Mesenchymal stem cell (in vitro differentiated cells and primary cell): ENCODE measurements around the gene TRAIP.

Source experiments
- DNase-seq: peaks from one replicate; pipeline ENCODE4 v3.0.0-alpha.2; 2013
- H2AFZ ChIP-seq: one replicate; pipeline ENCODE4 v1.6.1; 2013; ENCODE audit warnings: low read depth, mild to moderate bottlenecking, control low read depth, inconsistent platforms, low read length, moderate library complexity
- H2AK5ac ChIP-seq: 2 replicates; pipeline ENCODE4 v1.6.1; 2013; ENCODE audit warnings: low read length, moderate library complexity, mild to moderate bottlenecking, inconsistent platforms; ENCODE audit not compliant: severe bottlenecking
- H2BK120ac ChIP-seq: one replicate; pipeline ENCODE4 v1.6.1; 2013; ENCODE audit warnings: low read depth, mild to moderate bottlenecking, inconsistent platforms, low read length, moderate library complexity
- H2BK12ac ChIP-seq, 2 experiments: one replicate each; pipeline ENCODE4 v1.6.1; 2013; ENCODE audit warnings: inconsistent platforms in 2 of 2, low read length in 2 of 2, mild to moderate bottlenecking in 2 of 2, moderate library complexity in 2 of 2, control low read depth in 1 of 2
- H2BK15ac ChIP-seq: one replicate; pipeline ENCODE4 v1.6.1; 2013; ENCODE audit warnings: mild to moderate bottlenecking, low read depth, inconsistent platforms; ENCODE audit not compliant: poor library complexity, severe bottlenecking
- H2BK5ac ChIP-seq: 2 replicates; pipeline ENCODE4 v1.6.1; 2013; ENCODE audit warnings: low read depth, mild to moderate bottlenecking, low read length, control low read depth, inconsistent platforms; ENCODE audit not compliant: poor library complexity, severe bottlenecking
- H3K14ac ChIP-seq, 2 experiments: one replicate each; pipeline ENCODE4 v1.6.1; 2013; ENCODE audit warnings: inconsistent platforms in 2 of 2, low read length in 2 of 2, control low read depth in 1 of 2, mild to moderate bottlenecking in 1 of 2, moderate library complexity in 1 of 2
- H3K18ac ChIP-seq, 2 experiments: one replicate each; pipeline ENCODE4 v1.6.1; 2013; ENCODE audit warnings: inconsistent platforms in 2 of 2, low read length in 2 of 2, control low read depth in 1 of 2, low read depth in 1 of 2, mild to moderate bottlenecking in 1 of 2
- H3K23ac ChIP-seq, 2 experiments: one replicate each; pipeline ENCODE4 v1.6.1; 2013; ENCODE audit warnings: inconsistent platforms in 2 of 2, low read length in 2 of 2, mild to moderate bottlenecking in 2 of 2, moderate library complexity in 2 of 2, control low read depth in 1 of 2
- H3K27ac ChIP-seq: 2 replicates; pipeline ENCODE4 v1.5.1; 2013; ENCODE audit warnings: mild to moderate bottlenecking, moderate library complexity, low read length, control low read depth, inconsistent platforms; ENCODE audit not compliant: poor library complexity, severe bottlenecking
- H3K27me3 ChIP-seq, 2 experiments: 2 replicates each; pipeline versions ENCODE4 v1.6.1 to v1.7.0; 2013; ENCODE audit warnings: low read length in 2 of 2, mild to moderate bottlenecking in 2 of 2, moderate library complexity in 2 of 2, control low read depth in 1 of 2, inconsistent platforms in 1 of 2; ENCODE audit not compliant: control insufficient read depth in 1 of 2, insufficient read depth in 1 of 2
- H3K36me3 ChIP-seq, 2 experiments: 2 replicates each; pipeline versions ENCODE4 v1.6.1 to v1.7.0; 2013; ENCODE audit warnings: low read length in 2 of 2, control low read depth in 1 of 2, inconsistent platforms in 1 of 2, low read depth in 1 of 2, mild to moderate bottlenecking in 1 of 2; ENCODE audit not compliant: insufficient read depth in 2 of 2, control insufficient read depth in 1 of 2
- H3K4ac ChIP-seq, 2 experiments: one replicate each; pipeline ENCODE4 v1.6.1; 2013; ENCODE audit warnings: inconsistent platforms in 2 of 2, low read length in 2 of 2, mild to moderate bottlenecking in 2 of 2, moderate library complexity in 2 of 2, control low read depth in 1 of 2, low read depth in 1 of 2
- H3K4me1 ChIP-seq: 2 replicates; pipeline ENCODE4 v1.6.1; 2013; ENCODE audit warnings: low read depth, low read length, control low read depth; ENCODE audit not compliant: control insufficient read depth, insufficient read depth
- H3K4me2 ChIP-seq: 2 replicates; pipeline ENCODE4 v1.6.1; 2013; ENCODE audit warnings: low read length, mild to moderate bottlenecking, inconsistent platforms; ENCODE audit not compliant: poor library complexity, severe bottlenecking
- H3K4me3 ChIP-seq, 2 experiments: 2 replicates each; pipeline versions ENCODE4 v1.5.1 to v1.7.0; 2013; ENCODE audit warnings: low read length in 2 of 2, mild to moderate bottlenecking in 2 of 2, control low read depth in 1 of 2, low read depth in 1 of 2; ENCODE audit not compliant: insufficient read depth in 1 of 2
- H3K79me1 ChIP-seq: replicated peaks from 2 replicates; pipeline ENCODE4 v1.6.1; 2013; ENCODE audit warnings: mild to moderate bottlenecking, control low read depth, low read length, inconsistent platforms; ENCODE audit not compliant: poor library complexity, severe bottlenecking
- H3K9ac ChIP-seq: 2 replicates; pipeline ENCODE4 v1.7.0; 2013; ENCODE audit warnings: mild to moderate bottlenecking, low read length, moderate library complexity
- H3K9me3 ChIP-seq: 2 replicates; pipeline ENCODE4 v1.7.0; 2013; ENCODE audit warnings: mild to moderate bottlenecking, low read length; ENCODE audit not compliant: control insufficient read depth
- H4K8ac ChIP-seq: one replicate; pipeline ENCODE4 v1.6.1; 2013; ENCODE audit warnings: inconsistent platforms, mild to moderate bottlenecking, low read length, moderate library complexity
- H4K91ac ChIP-seq: one replicate; pipeline ENCODE4 v1.6.1; 2013; ENCODE audit warnings: mild to moderate bottlenecking, low read length, inconsistent platforms
- WGBS: methylation state at CpG from one replicate; pipeline ENCODE4 v1.1.7; 2013; ENCODE audit warnings: mixed read lengths; 5-methylcytosine and 5-hydroxymethylcytosine counted together

Gene TRAIP

DNA sequence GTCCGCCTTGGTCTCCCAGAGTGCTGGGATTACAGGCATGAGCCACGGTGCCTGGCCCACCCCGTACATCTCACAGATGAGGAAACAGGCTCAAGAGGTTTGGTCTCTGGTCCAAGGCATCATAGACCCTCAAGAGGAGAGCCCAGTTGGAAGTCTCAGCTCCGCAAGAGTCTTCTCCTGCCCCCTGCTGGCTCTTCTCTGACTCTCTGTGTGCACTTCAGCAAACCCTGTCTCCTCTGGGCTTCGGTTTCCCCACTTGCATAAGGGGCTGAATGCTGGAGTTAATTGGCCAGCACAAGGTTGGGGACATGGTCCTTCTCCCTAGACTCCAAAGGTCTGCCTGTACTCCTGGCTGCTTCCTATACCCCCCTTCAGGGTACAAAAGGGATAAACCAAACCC, 43.5 kb upstream of the TRAIP start:
- WGBS, result 55% methylated on average over 5 of the region's 5 CpGs

DNA sequence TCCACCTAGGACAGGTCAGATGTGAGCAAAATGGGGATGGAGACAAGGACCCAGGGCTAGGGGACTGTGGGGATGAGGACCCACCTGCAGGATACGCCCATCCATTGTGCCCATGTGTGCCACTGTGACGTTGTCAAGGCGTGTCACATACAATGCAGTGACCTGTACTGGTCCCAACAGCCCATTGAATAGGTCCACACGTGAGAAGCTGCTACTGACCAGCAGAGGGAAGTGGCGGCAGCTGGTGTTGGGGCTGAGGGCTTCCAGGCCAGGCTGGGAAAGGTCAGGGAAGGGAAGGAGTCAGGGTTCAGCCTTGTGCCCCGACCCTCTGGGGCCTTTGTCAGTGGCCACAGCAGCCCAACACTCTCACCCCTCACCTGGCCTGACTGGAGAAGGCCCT, 42.6 kb upstream of the TRAIP start:
- Histone ChIP-seq H3K23ac (no peak overlapping the region), H3K4ac (no peak overlapping the region), H3K36me3 (no peaks in the 10 kb centered on the region), H2BK12ac (no peak overlapping the region), H2AFZ (no peak overlapping the region), H3K9ac (no peak overlapping the region), H3K4me2 (no peak overlapping the region), H4K8ac (no peak overlapping the region), H4K91ac (peak overlapping the region; percentile 13), H3K4me3 (no peak overlapping the region), H3K27ac (no peak overlapping the region), H3K9me3 (no peaks in the 10 kb centered on the region), H2BK5ac (no peak overlapping the region), H2BK120ac (no peak overlapping the region), H3K79me1 (no peaks in the 10 kb centered on the region), H3K14ac (no peak overlapping the region), H3K27me3 (peaks cover 7 to 14% of the 10 kb centered on the region in 2 experiments), H3K18ac (no peak overlapping the region), H2AK5ac (no peak overlapping the region), H3K4me1 (peaks cover 12% of the 10 kb centered on the region), H2BK15ac (no peak overlapping the region)
- 66% methylated on average over 6 of the region's 6 CpGs for WGBS
- no peak for DNase-seq

More for the DNA sequence above, 43.5 kb upstream of the TRAIP start:
- Histone ChIP-seq H2BK5ac (no peak overlapping the region), H2AFZ (no peak overlapping the region), H4K91ac (no peak overlapping the region), H3K4me1 (peaks cover 13% of the 10 kb centered on the region), H3K9ac (no peak overlapping the region), H3K27me3 (peaks cover 7 to 14% of the 10 kb centered on the region in 2 experiments), H3K14ac (no peak overlapping the region), H3K23ac (no peak overlapping the region), H2AK5ac (no peak overlapping the region), H3K9me3 (no peaks in the 10 kb centered on the region), H2BK15ac (no peak overlapping the region), H2BK120ac (no peak overlapping the region), H4K8ac (no peak overlapping the region), H3K27ac (no peak overlapping the region), H2BK12ac (no peak overlapping the region), H3K4me2 (no peak overlapping the region), H3K4me3 (no peak overlapping the region), H3K79me1 (no peaks in the 10 kb centered on the region), H3K4ac (no peak overlapping the region), H3K36me3 (no peaks in the 10 kb centered on the region), H3K18ac (no peak overlapping the region)
- no peak for DNase-seq

DNA sequence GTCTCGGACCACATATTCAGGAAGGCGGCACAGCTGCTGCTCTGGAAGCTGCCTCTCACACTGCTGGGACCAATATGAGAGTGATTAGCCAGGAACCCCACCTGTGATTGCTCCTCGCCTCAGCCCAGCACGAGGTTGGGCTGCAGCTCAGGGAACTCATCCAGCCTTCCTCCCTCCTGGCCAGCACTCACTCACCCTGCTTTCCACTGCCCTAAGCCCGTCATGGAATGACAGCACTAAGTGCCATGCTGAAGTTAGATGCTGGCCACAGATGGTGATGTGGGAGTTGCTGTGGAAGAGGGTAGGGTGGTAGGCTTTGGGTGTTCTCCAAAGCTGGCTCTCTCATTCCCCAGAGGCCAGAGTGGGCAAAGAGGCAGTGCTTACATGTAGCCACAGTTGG, 40.0 kb upstream of the TRAIP start:
- WGBS, result 82% methylated on average over 5 of the region's 5 CpGs
- H2BK12ac ChIP-seq, result no peak overlapping the region
- no peak overlapping the region for H3K9ac ChIP-seq
- H2BK5ac ChIP-seq, result no peak overlapping the region
- no peak overlapping the region for H2BK120ac ChIP-seq
- DNase-seq, result no peak
- H3K14ac ChIP-seq, result no peak overlapping the region
- H2AK5ac ChIP-seq, result no peak overlapping the region
- H3K4me3 ChIP-seq, result no peak overlapping the region
- H3K27me3 ChIP-seq, result peaks cover 7 to 14% of the 10 kb centered on the region in 2 experiments
- H3K18ac ChIP-seq, result no peak overlapping the region
- H2AFZ ChIP-seq, result no peak overlapping the region
- H2BK15ac ChIP-seq, result no peak overlapping the region
- no peaks in the 10 kb centered on the region for H3K9me3 ChIP-seq
- no peaks in the 10 kb centered on the region for H3K79me1 ChIP-seq
- no peak overlapping the region for H3K23ac ChIP-seq
- H3K27ac ChIP-seq, result no peak overlapping the region
- H3K4me2 ChIP-seq, result no peak overlapping the region
- H4K91ac ChIP-seq, result peak overlapping the region; percentile 18
- H4K8ac ChIP-seq, result peak overlapping the region; percentile 46
- H3K4me1 ChIP-seq, result peaks cover 6% of the 10 kb centered on the region
- H3K4ac ChIP-seq, result no peak overlapping the region
- H3K36me3 ChIP-seq, result no peaks in the 10 kb centered on the region

DNA sequence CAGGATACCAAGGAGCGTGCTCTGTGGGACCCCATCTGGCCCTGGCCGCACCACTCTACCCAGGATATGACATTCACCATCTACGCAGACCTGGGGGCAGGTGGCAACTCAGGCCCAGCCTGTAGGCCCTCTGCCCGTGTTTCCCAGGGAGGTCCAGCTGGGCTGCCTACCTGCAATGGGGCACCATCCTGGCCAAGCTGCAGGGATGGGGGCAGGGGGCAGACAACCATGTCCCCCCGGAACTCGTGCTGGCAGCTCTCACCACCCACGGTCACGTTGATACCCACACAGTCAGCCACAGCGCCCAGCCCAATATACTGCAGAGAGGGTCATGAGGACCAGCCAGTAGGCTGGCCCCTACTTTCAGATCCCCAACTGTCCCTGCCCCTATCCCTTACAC, 39.4 kb upstream of the TRAIP start:
- no peak for DNase-seq
- Histone ChIP-seq H3K18ac (no peak overlapping the region), H3K4ac (no peak overlapping the region), H3K14ac (no peak overlapping the region), H3K4me3 (no peak overlapping the region), H2BK15ac (no peak overlapping the region), H2AFZ (no peak overlapping the region), H2BK5ac (no peak overlapping the region), H3K4me1 (peaks cover 4% of the 10 kb centered on the region), H3K27me3 (peaks cover 7 to 14% of the 10 kb centered on the region in 2 experiments), H2AK5ac (no peak overlapping the region), H4K8ac (no peak overlapping the region), H4K91ac (peak overlapping the region; percentile 62), H3K23ac (no peak overlapping the region), H3K79me1 (no peaks in the 10 kb centered on the region), H3K9ac (no peak overlapping the region), H3K27ac (no peak overlapping the region), H3K36me3 (no peaks in the 10 kb centered on the region), H2BK120ac (no peak overlapping the region), H2BK12ac (no peak overlapping the region), H3K9me3 (no peaks in the 10 kb centered on the region), H3K4me2 (no peak overlapping the region)
- 95% methylated on average over 9 of the region's 9 CpGs for WGBS
